Activated CD4-positive, alpha-beta T cell treated with anti-CD3 and anti-CD28 coated beads, Interleukin-2, amount 50 U/mL, for 48 hours (primary cell): ENCODE results near the gene EDIL3.
"Not testable (repeated sequence)": the region's sequence is repeated elsewhere in the genome, so short reads cannot be mapped to it uniquely, and the experiment has no call there.

Experiments used
- DNase-seq, 2 experiments: peaks; one replicate each; pipeline ENCODE4 v3.0.0-alpha.2; 2020

Gene EDIL3

GRCh38 chr5:84160650-84161049 is 224.0 kb downstream of the EDIL3 start:
- DNase-seq: not testable (repeated sequence)

GRCh38 chr5:84149094-84149493 is 235.6 kb downstream of the EDIL3 start:
- DNase-seq: no peak

- no peak for DNase-seq
Measured at GRCh38 chr5:84148651-84149050, 236.0 kb downstream of the EDIL3 start.

- no peak for DNase-seq
Measured at GRCh38 chr5:84137541-84137940, 247.1 kb downstream of the EDIL3 start.

- no peak for DNase-seq
Measured at GRCh38 chr5:84131372-84131771, 253.3 kb downstream of the EDIL3 start.

GRCh38 chr5:84130006-84130580 is 254.6 kb downstream of the EDIL3 start:
- DNase-seq: no peak

- no peak for DNase-seq
Measured at GRCh38 chr5:84125216-84125615, 259.5 kb downstream of the EDIL3 start.

GRCh38 chr5:84119252-84119651 is 265.4 kb downstream of the EDIL3 start:
- no peak for DNase-seq

GRCh38 chr5:84118551-84118950 is 266.1 kb downstream of the EDIL3 start:
- DNase-seq: no peak

- no peak for DNase-seq
Measured at GRCh38 chr5:84115727-84116126, 269.0 kb downstream of the EDIL3 start.

- no peak for DNase-seq
Measured at GRCh38 chr5:84113246-84114105, 271.2 kb downstream of the EDIL3 start.

- no peak for DNase-seq
Measured at GRCh38 chr5:84092738-84093137, 291.9 kb downstream of the EDIL3 start.

GRCh38 chr5:84091127-84091799 is 293.4 kb downstream of the EDIL3 start:
- DNase-seq: no peak

GRCh38 chr5:84088996-84089395 is 295.7 kb downstream of the EDIL3 start:
- DNase-seq: no peak

GRCh38 chr5:84086511-84086910 is 298.2 kb downstream of the EDIL3 start:
- no peak for DNase-seq

- no peak for DNase-seq
Measured at GRCh38 chr5:84085387-84086041, 299.2 kb downstream of the EDIL3 start.

GRCh38 chr5:84080908-84081307 is 303.8 kb downstream of the EDIL3 start:
- no peak for DNase-seq

- no peak for DNase-seq
Measured at GRCh38 chr5:84072339-84072738, 312.3 kb downstream of the EDIL3 start.

GRCh38 chr5:84069608-84070179 is 315.0 kb downstream of the EDIL3 start:
- no peak for DNase-seq

GRCh38 chr5:84063041-84063440 is 321.6 kb downstream of the EDIL3 start:
- no peak for DNase-seq

GRCh38 chr5:84059672-84060071 is 325.0 kb downstream of the EDIL3 start:
- no peak for DNase-seq

GRCh38 chr5:84058561-84058960 is 326.1 kb downstream of the EDIL3 start:
- DNase-seq: no peak

- DNase-seq: no peak
Measured at GRCh38 chr5:84057211-84057610, 327.5 kb downstream of the EDIL3 start.
